Measurements from ENCODE around the gene C14orf132. TPM values are rescaled to one million over a fixed set of nuclear protein-coding genes. Genes with fewer than 3 reads are reported as not detected.

The C14orf132 gene
- total RNA-seq, 1 donor from 2014 or later = 44.8 TPM

GRCh38 chr14:96098309-96098998 lies 59.3 kb downstream of the C14orf132 start:
- peaks cover 23% of the 10 kb centered on the region for H3K4me1 ChIP-seq
- H3K36me3 ChIP-seq = no peaks in the 10 kb centered on the region
- no peak overlapping the region for H3K4me3 ChIP-seq
- H3K27ac ChIP-seq = no peak overlapping the region
- no peak for DNase-seq
- intact Hi-C loops (cut with DNase I) = no loop called here
- peak; percentile 62 for TF ChIP-seq CTCF (IDR thresholded peaks at IDR 0.05)
- H3K27me3 ChIP-seq (ENCODE audit: low read depth) = no peaks in the 10 kb centered on the region
- no peaks in the 10 kb centered on the region for H3K9me3 ChIP-seq
- ATAC-seq = peak; percentile 45 to 51

- H3K27ac ChIP-seq = no peak overlapping the region
- TF ChIP-seq CTCF (IDR thresholded peaks at IDR 0.05) = no peak
- DNase-seq (no peak), ATAC-seq (no peak)
- no peaks in the 10 kb centered on the region for H3K36me3 ChIP-seq
- H3K4me1 ChIP-seq = peaks cover 23% of the 10 kb centered on the region
- H3K9me3 ChIP-seq = no peaks in the 10 kb centered on the region
- intact Hi-C loops (cut with DNase I) = no loop called here
- H3K27me3 ChIP-seq (ENCODE audit: low read depth) = no peaks in the 10 kb centered on the region
- H3K4me3 ChIP-seq = no peak overlapping the region
These were observed 59.8 kb downstream of the C14orf132 start for GRCh38 chr14:96098999-96099335.

- H3K4me1 ChIP-seq = peaks cover 20% of the 10 kb centered on the region
- H3K27ac ChIP-seq = no peak overlapping the region
- ATAC-seq = peak; percentile 61 to 70
- peak; percentile 87 for TF ChIP-seq CTCF (IDR thresholded peaks at IDR 0.05)
- H3K9me3 ChIP-seq = no peaks in the 10 kb centered on the region
- H3K36me3 ChIP-seq = no peaks in the 10 kb centered on the region
- peak; percentile 75 for DNase-seq
- H3K27me3 ChIP-seq (ENCODE audit: low read depth) = no peaks in the 10 kb centered on the region
- intact Hi-C loops (cut with DNase I) = loop anchor here (5.0 kb wide), 1 partner anchor 172 kb away; no protein-coding TSS in a partner anchor
- no peak overlapping the region for H3K4me3 ChIP-seq
These were observed 61.3 kb downstream of the C14orf132 start for GRCh38 chr14:96100161-96101064.

DNA sequence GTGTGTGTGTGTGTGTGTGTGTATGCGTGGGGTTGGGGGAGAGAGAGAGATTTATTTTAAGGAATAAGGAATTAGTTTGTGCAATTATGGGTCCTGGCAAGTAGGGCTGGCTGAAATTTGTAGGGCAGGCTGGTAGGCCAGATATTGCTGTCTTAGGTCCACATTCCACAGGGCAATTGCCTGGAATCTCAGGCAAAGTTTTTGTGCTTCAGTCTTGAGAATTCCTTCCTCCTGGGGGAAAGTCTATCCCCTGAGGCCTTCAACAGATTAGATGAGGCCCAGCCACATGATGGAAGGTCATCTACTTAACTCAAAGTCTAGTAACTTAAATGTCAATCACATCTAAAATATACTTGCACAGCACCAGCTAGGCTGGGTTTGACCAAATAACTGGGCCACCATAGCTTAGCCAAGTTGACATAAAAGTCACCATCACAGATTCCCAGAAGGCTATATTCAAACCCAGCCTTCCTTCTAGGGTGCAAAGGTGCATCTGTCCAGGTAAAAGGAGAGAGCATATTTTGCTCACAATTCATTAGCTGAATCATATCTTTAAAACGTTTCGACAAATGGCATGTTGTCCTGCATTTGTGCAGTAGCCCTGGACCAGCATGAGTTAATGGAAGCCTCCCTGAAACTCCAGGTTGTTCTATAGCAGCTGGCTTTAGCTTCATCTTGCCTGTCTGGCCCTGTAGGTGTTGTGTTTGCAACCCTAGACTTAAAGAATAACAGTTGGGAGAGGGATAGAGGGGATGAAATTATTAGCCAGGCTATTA lies 63.1 kb downstream of the C14orf132 start:
- TF ChIP-seq CTCF (IDR thresholded peaks at IDR 0.05) = no peak
- H3K4me1 ChIP-seq = peaks cover 8% of the 10 kb centered on the region
- no peak overlapping the region for H3K27ac ChIP-seq
- no peak for ATAC-seq
- no peaks in the 10 kb centered on the region for H3K27me3 ChIP-seq (ENCODE audit: low read depth)
- DNase-seq = no peak
- intact Hi-C loops (cut with DNase I) = loop anchor here (5.0 kb wide), 1 partner anchor 170 kb away; no protein-coding TSS in a partner anchor
- H3K9me3 ChIP-seq = no peaks in the 10 kb centered on the region
- no peak overlapping the region for H3K4me3 ChIP-seq
- no peaks in the 10 kb centered on the region for H3K36me3 ChIP-seq

DNA sequence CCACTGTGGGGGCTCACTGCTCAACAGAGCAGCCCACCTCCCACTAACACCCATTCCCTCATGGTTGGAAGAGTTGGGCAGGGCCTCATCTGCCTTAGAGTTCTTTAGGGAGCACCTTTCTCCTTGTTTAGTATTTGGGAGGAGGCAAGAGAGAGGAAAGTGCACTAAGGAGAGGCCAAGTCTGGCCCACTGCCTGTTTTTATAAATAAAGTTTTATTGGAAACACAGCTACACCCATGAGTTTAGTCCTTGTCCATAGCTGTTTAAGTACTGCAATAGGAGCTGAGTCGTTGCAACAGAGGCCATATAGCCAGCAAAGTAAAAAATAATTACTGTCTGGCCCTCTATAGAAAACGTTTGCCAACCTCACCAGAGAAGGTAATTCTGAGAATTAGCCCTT lies 63.9 kb downstream of the C14orf132 start:
- Histone ChIP-seq H3K36me3 (no peaks in the 10 kb centered on the region), H3K9me3 (no peaks in the 10 kb centered on the region), H3K4me3 (no peak overlapping the region), H3K27ac (no peak overlapping the region), H3K27me3 (ENCODE audit: low read depth) (no peaks in the 10 kb centered on the region), H3K4me1 (peaks cover 8% of the 10 kb centered on the region)
- intact Hi-C loops (cut with DNase I) = loop anchor here (5.0 kb wide), 1 partner anchor 169 kb away; no protein-coding TSS in a partner anchor
- ATAC-seq = no peak
- DNase-seq = no peak
- TF ChIP-seq CTCF (IDR thresholded peaks at IDR 0.05) = no peak

Data from lower lobe of right lung (tissue), 2 donors.